Fibroblast of peridontal ligament (primary cell): ENCODE measurements around the gene ITGB3.

ENCODE experiments used
- DNase-seq: peaks from one replicate; pipeline ENCODE4 v3.0.0-alpha.2; 2010; ENCODE audit errors: extremely low read depth

Gene ITGB3

GRCh38 chr17:47335101-47335936 is 81.7 kb downstream of the ITGB3 start:
- no peak for DNase-seq

GRCh38 chr17:47338026-47338425 is 84.4 kb downstream of the ITGB3 start:
- no peak for DNase-seq

GRCh38 chr17:47352848-47353247 is 99.2 kb downstream of the ITGB3 start:
- no peak for DNase-seq

- no peak for DNase-seq
Measured at GRCh38 chr17:47358652-47359051, 105.0 kb downstream of the ITGB3 start.
